GM20431 (cell line): ENCODE data around the gene IRF6.

ENCODE experiments used
- in situ Hi-C: fragments of 300-500 bp; cut with MseI, MboI; formaldehyde crosslinking; loops from one replicate; pipeline ENCODE4 v1.15.0; 2020; ENCODE audit warnings: low sequenced_read_pairs; ENCODE audit not compliant: unreplicated experiment

IRF6 gene

DNA sequence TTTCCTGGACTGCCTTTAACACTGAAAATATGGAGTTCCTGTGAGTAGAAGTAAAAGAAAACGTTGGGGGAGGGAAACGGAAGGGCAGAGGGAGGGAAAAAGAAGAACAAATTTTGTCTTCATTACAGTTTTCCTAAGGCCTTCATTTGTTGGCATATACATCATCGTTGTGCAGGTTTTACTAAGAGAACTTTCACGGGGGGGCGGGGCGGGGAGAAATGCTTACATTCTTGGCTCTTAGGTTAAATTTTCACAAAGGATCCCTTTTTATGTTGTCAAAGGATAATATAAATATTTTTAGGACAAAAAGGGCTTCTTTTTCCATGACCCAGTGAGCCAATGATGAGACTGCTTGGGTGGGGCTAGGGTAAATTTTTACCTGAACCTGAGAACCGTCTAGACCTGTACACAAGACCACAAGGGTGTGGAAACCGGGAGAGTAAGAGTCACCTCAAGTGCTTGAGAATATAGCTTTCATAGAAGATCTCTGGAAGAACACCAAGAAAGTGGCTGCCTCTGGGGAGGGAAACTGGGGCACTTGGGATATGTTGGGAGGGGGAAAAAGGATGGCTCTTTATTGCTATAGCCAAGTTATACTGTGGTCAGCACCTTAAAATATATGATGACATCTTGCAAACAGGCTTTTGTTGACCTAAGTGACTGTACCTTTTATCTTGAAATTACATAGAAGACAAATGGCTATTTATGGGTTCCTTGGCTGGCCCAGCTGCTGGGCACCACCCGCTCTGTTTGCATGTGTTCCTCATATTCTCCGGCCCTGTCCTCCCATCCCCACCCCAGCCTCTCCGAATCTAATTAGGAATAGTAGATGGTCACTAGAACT lies 19.9 kb upstream of the IRF6 start:
- in situ Hi-C loops, result no loop called here

DNA sequence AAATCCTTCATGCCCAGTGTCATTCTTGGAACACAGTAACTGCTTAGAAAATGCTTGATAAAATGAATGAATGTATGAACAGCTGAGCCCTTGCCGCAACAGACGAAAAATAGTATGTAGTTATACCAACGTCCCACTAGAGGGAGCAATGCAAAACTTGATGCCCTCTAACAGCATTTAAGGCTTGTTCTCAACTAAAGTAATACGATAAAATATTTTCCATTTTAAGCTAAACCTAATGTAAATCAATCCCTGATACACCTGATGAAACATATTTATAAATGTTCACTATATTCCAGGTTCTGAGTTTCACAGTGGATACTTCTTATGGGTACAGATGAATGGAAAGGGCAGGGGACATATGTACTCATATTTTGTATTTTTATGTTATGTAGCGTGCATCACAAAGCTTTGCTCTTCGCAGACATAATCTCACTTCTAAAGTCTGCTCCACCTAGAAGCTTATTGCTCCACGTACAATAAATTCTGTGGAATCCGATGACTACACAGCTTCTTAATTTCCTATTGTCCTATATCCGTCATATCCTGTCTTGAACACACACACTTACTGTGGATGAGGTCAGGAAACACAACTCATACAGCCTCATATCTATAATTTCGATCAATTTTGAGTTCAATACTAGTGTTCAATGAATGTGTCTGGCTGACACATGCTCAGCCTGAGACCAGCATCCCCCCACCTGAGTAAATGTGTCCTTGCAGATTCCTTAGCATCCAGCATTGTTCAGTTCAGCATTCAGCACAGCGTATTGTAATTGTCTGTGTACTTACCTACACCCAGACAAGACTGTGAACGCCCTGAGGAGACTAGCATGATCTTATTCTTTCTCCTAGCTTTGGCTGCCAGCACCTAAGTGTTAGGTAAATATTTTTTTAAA lies 17.4 kb upstream of the IRF6 start:
- in situ Hi-C loops, result no loop called here

DNA sequence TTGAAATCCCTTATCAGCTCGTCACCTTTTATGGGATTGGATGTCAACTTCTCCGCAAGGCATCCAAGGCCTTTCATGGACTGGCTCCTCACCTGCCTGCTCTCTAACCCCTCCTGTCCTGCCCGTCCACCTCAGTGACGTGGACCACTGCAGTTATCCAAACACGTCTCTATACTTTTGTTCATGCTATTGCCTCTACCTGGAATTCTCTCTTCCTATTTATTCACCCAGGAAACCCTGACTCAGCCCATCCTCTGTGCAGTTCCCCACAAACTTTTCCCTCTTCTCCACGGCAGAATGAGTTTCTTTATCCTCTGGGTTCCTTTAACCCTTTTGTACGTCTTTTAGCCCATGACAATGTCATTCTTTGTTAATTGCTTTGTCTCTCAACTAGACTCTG lies 16.8 kb upstream of the IRF6 start:
- in situ Hi-C loops, result no loop called here

DNA sequence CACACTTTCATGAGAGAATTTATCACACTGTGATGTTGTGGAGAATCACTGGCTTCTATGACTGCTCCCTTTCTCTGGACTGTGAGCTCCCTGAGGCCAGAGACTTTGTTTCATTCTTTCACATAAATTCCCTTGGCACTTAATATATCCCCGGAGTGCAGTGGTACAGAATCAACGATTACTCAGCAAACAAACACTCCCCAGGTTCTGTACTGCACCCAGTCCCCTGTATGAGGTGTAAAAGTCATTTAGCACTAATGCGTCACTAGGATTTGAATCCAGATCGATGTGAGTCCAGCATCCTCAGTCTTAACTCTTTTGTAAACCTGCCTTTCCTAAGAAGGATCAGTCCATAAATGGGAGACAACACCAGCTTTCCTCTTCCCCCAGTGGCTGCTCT lies 15.0 kb upstream of the IRF6 start:
- in situ Hi-C loops, result no loop called here

DNA sequence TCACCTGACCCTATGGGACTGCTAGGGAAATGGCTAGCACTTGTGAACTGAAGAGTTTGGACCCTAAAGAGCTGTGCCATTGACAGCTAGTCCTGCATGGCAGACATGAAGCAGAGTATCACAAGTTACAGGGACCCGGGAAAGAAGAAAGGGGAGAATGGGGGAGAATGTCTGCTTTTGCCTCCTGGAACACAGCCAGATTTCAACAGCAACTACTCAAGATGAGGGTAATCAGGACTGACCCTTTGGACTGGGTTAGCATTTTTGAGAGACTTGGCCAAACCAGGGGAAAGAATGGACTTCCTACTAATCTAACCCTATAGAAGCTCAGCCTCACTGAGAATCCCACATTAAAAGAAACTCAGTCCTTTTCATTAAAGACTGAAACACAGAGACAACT lies 13.1 kb upstream of the IRF6 start:
- in situ Hi-C loops, result no loop called here

DNA sequence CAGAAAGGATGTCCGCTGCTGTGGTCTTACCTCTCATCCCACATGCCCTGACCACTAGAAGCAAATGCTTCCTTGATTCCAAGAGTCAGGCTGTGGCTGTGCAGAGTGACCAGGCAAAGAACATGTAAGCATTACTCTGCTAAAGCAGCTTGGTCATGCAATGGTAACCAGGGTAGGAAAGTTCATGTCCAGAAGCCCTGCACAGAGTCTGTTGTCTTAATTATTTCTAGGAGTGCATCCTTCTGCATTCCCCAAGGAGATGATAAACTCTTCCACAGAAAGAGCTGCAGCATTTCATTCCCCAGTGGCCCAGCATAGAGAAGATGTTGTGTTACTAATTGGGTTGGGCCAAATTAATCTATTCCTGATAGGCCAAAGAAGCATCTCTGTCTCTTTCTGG lies 11.7 kb upstream of the IRF6 start:
- in situ Hi-C loops, result no loop called here

DNA sequence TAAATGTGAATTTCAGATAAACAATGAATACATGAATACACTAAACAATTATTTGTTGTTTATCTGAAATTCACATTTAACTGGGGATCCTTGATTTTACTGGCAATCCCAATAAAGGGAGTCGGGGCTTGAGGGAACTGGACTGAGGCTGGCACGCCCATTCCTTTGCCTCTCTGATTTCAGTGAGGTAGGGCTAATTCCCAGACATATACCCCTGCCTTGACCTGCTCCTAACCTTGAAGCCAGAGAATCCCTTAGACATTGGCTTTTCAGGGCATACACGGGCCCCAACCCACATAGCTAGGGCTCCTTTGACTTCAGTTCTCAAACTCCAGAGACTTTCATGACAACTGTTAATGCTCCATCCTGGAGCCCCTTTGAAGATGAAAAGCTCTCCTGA lies 11.0 kb upstream of the IRF6 start:
- in situ Hi-C loops, result no loop called here

DNA sequence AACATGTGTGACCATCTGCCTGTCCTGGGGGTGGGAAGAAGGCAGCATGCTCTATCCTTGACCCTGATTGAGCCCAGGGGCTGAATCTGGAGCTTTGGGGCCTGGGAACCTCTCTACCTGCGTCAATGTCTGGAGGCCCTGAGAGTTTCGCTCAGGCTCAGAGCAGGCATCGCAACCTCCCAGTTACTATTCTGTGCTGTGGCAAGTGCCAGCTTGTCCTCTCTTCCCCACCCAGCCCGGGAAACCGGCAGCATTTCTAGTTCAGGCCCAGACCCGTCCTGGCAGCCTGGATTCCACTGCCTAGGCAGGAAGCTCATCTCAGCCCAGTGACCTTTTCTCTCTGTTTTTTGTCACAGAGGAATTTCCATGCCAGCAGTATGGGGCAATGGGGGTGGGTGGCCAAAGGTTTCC lies 10.0 kb upstream of the IRF6 start:
- in situ Hi-C loops, result no loop called here

DNA sequence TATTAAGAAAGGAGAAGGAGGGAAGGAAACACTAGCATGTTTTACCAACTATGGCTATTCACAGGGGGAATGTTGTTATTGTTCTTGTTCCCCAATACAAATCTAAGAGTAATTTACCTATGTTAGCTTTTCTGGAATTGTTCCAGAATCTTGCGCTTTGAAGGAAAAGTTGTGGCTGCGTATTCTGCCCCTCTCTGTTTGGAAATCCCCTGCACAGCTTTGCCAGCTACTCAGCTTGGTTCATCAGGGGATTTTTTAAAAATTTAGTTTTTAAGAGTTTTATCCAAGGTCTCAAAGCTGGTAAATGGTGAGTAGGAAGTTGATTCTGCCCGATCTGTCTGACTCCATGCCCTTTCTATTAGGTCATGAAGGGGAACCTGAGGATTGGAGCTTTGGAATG lies 9.5 kb upstream of the IRF6 start:
- in situ Hi-C loops, result no loop called here

DNA sequence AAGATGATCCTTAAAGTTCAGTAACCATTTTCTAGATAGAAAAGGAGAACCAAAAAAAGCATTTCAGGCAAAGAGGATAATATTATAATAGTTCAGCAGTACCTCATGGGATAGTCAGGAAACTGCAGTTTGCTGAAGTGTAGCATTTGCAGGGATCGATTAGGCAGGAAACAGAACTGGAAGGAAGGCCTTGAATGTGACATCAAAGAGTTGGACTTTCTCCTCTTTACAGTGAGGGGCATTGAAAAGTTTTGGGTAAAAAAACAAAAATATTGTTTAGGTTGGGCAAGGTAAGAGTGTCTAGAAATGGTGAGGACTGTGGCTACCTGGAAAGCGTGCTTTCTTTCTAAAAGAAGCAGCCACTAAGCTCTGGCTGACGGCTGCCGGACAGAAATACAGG lies 8.0 kb upstream of the IRF6 start:
- in situ Hi-C loops, result no loop called here

DNA sequence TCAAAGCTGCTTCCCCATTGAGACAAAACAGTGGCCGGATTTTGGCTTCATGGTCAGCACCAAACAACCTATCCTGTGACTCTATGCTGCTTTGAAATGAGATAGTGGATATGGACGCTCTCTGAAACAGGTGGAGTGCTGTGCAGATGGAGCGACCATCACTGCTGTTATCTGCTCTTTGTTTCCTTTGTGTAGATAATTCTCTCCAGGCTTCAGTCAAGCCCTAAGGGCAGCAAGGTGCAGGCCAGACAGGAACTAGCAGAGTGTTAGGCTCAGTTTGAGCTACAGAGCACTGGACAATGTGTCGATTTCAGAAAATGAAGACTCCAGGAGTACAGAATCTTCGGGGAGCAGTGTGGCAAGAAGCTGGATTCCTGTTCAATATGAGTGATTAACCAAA lies 4.8 kb upstream of the IRF6 start:
- in situ Hi-C loops, result no loop called here

DNA sequence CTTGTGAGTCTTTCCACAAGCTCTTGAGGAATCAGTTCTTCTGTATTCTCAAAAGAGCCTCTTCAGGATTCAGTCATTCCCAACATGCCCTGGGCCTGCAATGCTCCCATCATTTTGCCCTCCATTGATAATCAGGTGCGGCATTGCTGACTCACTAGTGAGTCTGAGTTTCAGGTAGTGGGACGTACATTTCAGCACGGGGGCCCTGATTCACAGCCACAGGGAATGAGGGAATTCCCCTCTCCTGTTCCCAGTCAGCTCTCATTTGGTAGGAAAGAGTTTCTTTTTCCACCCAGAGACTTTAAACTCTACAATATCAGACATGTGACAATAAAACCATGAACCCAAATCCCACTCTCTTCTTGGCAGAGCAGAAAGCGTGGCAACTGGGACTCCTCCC lies 3.7 kb upstream of the IRF6 start:
- in situ Hi-C loops, result no loop called here

DNA sequence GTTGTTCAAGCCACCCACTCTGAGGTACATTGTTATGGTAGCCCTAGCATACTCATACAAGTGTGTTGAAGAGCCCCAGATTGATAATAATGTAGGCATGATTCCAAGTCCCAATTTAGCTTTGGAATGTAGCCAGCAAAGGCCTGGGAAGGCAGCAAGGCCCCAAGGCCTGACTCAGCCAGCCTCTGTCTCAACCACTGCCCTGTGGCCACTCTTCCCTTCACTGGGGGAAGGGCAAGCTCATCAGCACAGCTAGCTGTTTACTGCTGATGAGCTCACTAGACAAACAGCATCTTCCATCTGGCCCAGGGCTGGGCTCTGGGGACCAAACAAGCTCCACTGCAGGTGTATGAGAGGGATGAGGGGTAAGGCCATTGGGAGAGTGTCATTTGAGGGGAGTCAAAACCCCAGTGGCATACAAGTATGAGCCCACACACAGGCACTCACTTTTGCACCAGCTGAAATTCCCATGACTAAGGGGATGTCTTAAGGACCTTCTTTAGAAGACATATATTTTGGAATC lies 2.2 kb upstream of the IRF6 start:
- in situ Hi-C loops, result no loop called here

DNA sequence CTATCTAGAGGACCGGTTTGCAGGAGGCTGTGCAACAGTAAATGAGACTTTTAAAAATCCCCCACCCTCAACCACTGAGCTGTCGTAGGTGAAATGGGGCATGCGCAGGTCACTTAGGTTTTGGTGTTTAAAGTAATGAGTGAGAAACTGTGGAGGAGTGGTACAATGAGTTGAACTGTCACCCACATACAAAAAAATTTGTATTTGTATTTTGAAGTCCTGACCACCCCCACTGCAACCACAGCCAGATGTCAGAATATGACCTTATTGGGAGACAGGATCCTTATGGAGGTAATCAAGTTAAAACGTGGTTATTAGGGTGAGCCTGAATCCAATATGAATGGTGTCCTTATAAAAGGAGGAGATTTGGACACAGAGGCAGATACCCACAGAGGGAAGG lies 1.6 kb upstream of the IRF6 start:
- in situ Hi-C loops, result no loop called here

DNA sequence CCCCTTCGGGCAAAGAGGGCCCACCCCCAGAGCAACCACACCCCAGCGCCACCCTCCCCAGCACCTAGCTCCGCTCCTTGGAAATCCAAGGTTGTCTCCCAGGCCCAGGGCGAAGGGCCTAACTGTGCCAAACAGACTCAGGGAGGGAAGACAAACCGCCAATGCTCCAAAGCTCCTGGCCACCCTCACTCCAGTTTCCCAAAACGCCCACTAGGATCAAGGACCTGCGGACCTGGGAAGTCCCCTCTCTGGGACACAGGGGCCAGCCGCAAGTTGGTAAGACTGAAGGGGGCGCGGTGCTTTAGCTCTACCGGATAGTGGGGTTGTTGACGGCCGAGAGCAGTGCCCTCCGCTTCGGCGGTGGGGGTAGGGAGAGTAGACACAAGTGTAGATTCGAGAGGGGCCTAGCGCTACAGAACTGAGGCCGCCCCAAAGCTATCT lies 581 bp downstream of the IRF6 start:
- in situ Hi-C loops, result no loop called here

DNA sequence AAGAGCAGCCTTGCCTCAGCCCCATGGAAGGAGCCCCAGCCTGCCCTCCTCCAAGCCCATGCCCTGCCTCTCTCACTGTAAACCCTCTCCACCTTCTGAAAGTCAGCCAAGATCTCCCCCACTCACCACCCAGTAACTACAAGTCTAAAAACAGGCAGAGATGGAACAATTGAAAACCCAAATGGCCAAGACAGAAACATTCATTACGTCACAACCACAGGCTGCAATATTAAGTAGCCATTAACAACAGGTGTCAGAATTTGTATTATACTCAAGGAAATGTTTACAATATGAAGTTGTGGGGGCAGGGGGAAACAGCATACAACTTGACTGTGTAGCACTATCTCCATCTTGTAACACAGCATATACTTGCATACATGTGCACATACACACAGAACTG lies 2.4 kb downstream of the IRF6 start:
- in situ Hi-C loops, result no loop called here

DNA sequence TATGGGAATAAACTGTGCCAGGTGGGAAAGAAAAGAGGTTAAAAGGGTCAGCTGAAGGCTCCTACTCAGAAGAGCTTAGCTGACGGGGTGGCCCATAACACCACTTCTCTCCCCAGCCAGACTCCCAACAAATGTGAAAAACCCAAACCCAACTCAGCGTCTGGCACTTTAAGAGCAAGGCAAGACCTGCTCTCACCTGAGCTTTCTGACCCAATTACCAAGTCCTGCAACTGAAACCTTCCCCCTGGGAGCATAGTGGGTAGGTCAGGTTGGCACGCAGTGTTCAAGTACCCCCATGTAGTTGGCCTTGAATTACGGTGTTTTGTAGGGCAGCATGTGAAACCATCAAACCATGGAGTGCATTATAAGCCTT lies 3.2 kb downstream of the IRF6 start:
- in situ Hi-C loops, result no loop called here

DNA sequence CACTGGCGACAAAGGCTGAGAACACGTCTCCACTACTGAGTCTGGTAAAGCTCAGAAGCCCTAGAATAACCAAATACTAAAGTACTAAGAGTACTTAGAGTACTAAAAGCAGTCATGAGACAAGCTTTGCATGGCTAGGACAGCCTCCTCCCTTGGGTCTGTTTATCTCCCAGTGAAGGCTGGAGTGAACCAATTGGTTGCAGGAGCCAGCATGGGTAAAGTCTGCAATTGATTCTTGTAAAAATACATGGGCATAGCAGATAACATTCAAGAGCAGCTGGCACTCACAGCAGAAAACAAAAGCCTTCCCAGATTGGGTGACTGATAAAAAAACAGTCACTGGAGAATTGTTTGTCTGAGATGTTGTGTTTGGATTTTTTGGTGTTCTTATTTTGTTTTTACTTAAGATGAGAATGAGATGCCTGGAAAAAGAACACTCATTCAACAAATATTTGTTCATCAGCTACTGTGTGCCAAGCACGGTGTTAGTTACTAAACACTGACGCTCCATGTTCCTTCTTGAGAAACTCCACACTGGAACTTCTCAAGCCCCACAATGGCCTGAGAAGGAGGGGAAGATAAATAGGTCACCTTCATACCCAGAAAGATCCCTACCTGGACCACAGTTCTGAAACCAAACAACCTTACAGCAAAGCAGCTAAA lies 3.7 kb downstream of the IRF6 start:
- in situ Hi-C loops, result no loop called here

DNA sequence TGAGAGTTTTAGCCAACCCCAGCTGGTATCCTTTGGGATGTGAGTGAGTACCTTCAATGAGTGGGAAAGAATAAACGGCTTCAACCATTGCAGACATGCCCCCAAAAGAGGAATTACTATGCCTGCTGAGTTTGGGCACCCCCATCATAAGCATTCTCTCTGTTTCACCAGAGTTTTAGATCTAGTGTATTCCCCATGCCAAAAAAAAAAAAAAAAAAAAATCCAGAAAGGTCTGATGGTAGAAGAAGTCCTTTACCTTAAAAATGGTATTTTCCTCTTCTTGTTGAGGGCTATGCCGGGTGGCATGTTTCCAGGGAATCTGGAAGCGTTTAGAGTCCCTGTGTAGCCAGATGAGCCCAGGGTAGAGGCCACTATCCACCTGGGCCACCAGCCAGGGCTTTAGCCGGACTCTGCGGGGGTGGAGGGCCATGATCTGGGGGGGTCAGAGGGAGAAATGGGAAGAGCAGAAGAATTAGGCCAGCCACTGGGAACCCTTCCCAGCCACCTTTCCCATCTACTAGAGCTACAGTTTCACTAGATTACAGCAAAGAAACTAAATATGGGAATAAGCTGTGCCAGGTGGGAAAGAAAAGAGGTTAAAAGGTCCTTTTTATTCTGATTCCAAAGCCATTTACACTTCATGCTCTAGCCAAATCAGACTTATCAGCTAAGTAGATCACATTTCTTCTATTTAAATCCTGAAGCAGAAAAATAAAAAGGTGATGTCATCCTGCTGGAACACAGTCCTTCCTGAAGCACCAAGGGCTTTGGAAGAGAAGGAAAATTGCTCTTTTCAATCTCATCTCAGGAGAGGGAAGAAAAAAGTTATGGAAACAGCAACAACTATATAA lies 4.7 kb downstream of the IRF6 start:
- in situ Hi-C loops, result no loop called here
